Measurements from ENCODE around the gene COCH.

DNA sequence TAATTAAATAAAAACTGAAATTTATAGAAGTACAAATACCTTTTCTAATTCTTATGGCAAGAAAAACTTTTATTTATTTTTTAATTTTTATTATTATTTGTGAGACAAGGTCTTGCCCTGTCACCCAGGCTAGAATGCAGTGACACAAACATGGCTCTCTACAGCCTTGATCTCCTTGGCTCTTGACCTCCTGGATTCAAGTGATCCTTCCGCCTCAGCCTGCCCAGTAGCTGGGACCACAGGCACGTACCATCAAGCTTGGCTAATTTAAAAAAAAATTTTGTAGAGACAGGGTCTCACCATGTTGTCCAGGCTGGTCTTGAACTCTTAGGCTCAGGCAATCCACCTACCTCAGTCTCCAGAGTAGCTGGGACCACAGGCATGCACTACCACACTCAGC is 47.4 kb downstream of the COCH start:
- TF ChIP-seq ELF4 (IDR thresholded peaks at IDR 0.05) (no peak), SP1 (IDR thresholded peaks at IDR 0.05) (no peak), FOXM1 (IDR thresholded peaks at IDR 0.05; ENCODE audit: borderline replicate concordance) (no peak), BHLHE40 (IDR thresholded peaks at IDR 0.05; ENCODE audit: borderline replicate concordance) (no peak), FOXK2 (IDR thresholded peaks at IDR 0.05) (no peak), NFRKB (IDR thresholded peaks at IDR 0.05) (no peak), SUZ12 (IDR thresholded peaks at IDR 0.05) (no peak), TARDBP (IDR thresholded peaks at IDR 0.05) (no peak), HDGF (IDR thresholded peaks at IDR 0.05; ENCODE audit: borderline replicate concordance) (no peak), L3MBTL2 (conservative IDR thresholded peaks at IDR 0.05) (no peak), FOXA1 (IDR thresholded peaks at IDR 0.05) (no peak), CTBP1 (IDR thresholded peaks at IDR 0.05; ENCODE audit: borderline replicate concordance) (no peak)
- TF ChIP-seq, protein P1, sequence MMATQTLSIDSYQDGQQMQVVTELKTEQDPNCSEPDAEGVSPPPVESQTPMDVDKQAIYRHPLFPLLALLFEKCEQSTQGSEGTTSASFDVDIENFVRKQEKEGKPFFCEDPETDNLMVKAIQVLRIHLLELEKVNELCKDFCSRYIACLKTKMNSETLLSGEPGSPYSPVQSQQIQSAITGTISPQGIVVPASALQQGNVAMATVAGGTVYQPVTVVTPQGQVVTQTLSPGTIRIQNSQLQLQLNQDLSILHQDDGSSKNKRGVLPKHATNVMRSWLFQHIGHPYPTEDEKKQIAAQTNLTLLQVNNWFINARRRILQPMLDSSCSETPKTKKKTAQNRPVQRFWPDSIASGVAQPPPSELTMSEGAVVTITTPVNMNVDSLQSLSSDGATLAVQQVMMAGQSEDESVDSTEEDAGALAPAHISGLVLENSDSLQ (IDR thresholded peaks at IDR 0.05) = no peak
